ENCODE results near the gene SH3RF3.

The SH3RF3 gene

DNA sequence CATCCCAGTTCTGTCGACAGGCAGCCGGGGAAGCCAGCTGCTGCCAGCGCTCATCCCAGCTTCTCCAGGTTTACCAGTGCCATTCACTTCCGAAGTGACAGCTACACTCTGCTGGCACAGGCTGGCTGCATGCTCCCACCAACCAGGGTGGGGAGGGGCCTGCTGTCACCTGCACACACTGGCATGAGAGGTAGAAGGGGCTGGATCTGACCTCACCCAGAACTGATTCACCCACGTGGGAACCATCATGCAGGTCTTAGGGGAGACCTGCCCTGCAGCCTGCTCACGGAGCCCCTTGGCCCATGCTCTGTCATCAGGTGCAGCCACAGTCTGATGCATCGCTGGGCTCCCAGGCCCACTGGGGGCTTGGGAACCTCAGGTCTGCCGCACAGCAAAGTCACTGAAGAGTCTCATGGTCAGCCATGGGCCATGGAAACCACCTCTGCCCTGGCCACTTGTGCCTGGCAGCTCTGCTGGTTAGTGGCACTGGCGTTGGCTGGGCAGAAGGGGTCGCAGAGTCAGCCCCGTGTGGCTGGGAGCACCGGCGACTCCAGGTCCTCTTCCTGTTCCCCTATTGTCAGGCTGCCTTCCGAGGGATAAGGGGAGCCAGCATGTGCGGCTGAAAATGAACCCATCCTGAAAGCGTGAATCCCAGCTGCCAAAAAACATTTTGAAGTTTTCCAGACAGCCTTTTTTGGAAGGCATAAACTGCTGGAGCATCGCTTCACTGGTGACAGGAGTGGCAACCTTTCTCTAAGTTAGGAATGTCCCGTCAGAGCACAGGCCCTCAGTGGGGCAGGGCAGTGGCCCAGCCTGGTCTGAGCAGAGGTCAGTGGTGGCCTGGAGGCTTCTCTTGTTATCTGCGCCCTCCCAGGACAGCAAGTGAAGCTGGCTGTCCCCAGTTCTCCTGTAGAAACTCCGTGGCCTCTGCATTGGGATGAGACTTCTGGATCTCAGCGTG is 327.0 kb downstream of the SH3RF3 start:
- ATAC-seq, result no peak
- TF ChIP-seq ZNF8 (CRISPR knock-in tag; IDR thresholded peaks at IDR 0.05), result no peak
- TF ChIP-seq, protein P1, sequence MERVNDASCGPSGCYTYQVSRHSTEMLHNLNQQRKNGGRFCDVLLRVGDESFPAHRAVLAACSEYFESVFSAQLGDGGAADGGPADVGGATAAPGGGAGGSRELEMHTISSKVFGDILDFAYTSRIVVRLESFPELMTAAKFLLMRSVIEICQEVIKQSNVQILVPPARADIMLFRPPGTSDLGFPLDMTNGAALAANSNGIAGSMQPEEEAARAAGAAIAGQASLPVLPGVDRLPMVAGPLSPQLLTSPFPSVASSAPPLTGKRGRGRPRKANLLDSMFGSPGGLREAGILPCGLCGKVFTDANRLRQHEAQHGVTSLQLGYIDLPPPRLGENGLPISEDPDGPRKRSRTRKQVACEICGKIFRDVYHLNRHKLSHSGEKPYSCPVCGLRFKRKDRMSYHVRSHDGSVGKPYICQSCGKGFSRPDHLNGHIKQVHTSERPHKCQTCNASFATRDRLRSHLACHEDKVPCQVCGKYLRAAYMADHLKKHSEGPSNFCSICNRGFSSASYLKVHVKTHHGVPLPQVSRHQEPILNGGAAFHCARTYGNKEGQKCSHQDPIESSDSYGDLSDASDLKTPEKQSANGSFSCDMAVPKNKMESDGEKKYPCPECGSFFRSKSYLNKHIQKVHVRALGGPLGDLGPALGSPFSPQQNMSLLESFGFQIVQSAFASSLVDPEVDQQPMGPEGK (CRISPR knock-in tag; IDR thresholded peaks at IDR 0.05; ENCODE audit: borderline replicate concordance), result no peak
- no peak for TF ChIP-seq RARB (CRISPR knock-in tag; IDR thresholded peaks at IDR 0.05)
- no peak for TF ChIP-seq ARNTL (CRISPR knock-in tag; IDR thresholded peaks at IDR 0.05; ENCODE audit: borderline replicate concordance, low read depth)
- no peak for TF ChIP-seq CSDC2 (CRISPR knock-in tag; IDR thresholded peaks at IDR 0.05)

DNA sequence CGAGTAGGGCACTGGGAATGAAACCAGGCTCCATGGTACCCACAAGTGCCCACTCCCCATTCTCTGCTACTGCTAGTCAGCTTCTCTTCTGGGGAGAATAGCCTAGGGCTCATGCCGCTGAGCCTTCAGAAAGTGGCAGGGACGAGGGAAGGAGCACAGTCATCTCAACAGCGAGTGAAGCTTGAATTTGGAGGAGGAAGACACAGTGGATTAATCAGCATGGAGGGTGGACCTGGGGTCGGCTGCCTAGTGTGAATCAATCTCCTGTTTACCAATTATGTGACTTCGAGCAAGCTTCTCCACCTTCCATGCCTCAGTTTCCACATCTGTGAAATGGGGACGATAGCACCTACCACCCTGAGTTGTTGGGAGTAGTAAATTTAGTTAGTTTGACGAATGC is 327.8 kb downstream of the SH3RF3 start:
- TF ChIP-seq TOX (CRISPR knock-in tag; IDR thresholded peaks at IDR 0.05; ENCODE audit: borderline replicate concordance) (no peak), TCF4 (CRISPR knock-in tag; IDR thresholded peaks at IDR 0.05; ENCODE audit: borderline replicate concordance) (no peak)
- ATAC-seq, result no peak

GRCh38 chr2:109457366-109457765 is 328.4 kb downstream of the SH3RF3 start:
- ATAC-seq, result no peak
- TF ChIP-seq ZFP30 (CRISPR knock-in tag; IDR thresholded peaks at IDR 0.05) (no peak), ZNF70 (CRISPR knock-in tag; IDR thresholded peaks at IDR 0.05) (no peak), BACH2 (CRISPR knock-in tag; IDR thresholded peaks at IDR 0.05; ENCODE audit: borderline replicate concordance) (no peak), ARNTL (CRISPR knock-in tag; IDR thresholded peaks at IDR 0.05; ENCODE audit: borderline replicate concordance, low read depth) (no peak), CREB5 (CRISPR knock-in tag; IDR thresholded peaks at IDR 0.05; ENCODE audit: low read depth) (no peak), OSR1 (CRISPR knock-in tag; IDR thresholded peaks at IDR 0.05) (no peak), TSHZ2 (CRISPR knock-in tag; IDR thresholded peaks at IDR 0.05) (no peak), TCF4 (CRISPR knock-in tag; IDR thresholded peaks at IDR 0.05; ENCODE audit: borderline replicate concordance) (no peak), GLIS3 (CRISPR knock-in tag; IDR thresholded peaks at IDR 0.05) (no peak), ZFP3 (CRISPR knock-in tag; IDR thresholded peaks at IDR 0.05) (no peak), CSDC2 (CRISPR knock-in tag; IDR thresholded peaks at IDR 0.05) (no peak), PPARA (CRISPR knock-in tag; IDR thresholded peaks at IDR 0.05; ENCODE audit: borderline replicate concordance) (no peak)
- TF ChIP-seq, protein P2, sequence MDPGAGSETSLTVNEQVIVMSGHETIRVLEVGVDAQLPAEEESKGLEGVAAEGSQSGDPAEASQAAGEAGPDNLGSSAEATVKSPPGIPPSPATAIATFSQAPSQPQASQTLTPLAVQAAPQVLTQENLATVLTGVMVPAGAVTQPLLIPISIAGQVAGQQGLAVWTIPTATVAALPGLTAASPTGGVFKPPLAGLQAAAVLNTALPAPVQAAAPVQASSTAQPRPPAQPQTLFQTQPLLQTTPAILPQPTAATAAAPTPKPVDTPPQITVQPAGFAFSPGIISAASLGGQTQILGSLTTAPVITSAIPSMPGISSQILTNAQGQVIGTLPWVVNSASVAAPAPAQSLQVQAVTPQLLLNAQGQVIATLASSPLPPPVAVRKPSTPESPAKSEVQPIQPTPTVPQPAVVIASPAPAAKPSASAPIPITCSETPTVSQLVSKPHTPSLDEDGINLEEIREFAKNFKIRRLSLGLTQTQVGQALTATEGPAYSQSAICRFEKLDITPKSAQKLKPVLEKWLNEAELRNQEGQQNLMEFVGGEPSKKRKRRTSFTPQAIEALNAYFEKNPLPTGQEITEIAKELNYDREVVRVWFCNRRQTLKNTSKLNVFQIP (CRISPR knock-in tag; IDR thresholded peaks at IDR 0.05; ENCODE audit: borderline replicate concordance, low read depth), result no peak

DNA sequence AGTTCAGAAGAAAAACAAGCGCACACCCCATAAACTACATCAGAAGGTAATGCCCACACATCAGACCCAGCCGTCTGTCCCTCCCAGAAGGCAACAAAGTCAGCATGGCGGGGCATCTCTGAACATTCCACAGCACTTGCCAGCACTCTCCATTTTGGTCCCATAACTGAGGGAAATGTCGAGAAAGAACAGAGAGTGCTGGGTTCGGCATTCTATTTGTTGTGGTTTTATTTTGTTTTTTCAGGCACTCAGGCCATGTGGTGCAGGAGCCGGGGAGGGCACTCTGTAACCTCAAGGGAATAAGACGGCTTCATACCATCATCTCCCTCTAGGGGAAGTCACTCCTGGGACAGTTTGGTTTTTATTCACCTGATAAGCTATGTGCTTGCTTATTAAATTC is 328.8 kb downstream of the SH3RF3 start:
- TF ChIP-seq ZFP3 (CRISPR knock-in tag; IDR thresholded peaks at IDR 0.05) (no peak), RARB (CRISPR knock-in tag; IDR thresholded peaks at IDR 0.05) (no peak), ZFP30 (CRISPR knock-in tag; IDR thresholded peaks at IDR 0.05) (no peak), SNAI2 (CRISPR knock-in tag; IDR thresholded peaks at IDR 0.05) (no peak), ZC3H10 (CRISPR knock-in tag; IDR thresholded peaks at IDR 0.05) (no peak)
- ATAC-seq, result peak; percentile 51; the same call in 2 of the 3 replicates

Measured in SK-N-SH treated with all-trans-retinoic acid at 6 μM for 48 hours (cell line).